ENCODE data around the gene ELMO1. TPM values are rescaled to one million over a fixed set of nuclear protein-coding genes. Genes with fewer than 3 reads are reported as not detected.
A peak's percentile ranks its signal among the peaks of the same experiment; 100 is the strongest.

Gene ELMO1
- total RNA-seq, 1 donor from 2014 or later, result not detected

GRCh38 chr7:37286454-37286832 is 162.2 kb downstream of the ELMO1 start:
- Mint-ChIP-seq H3K36me3 (ENCODE audit: unreplicated experiment) (no peaks in the 10 kb centered on the region), H3K4me3 (ENCODE audit: unreplicated experiment) (no peak overlapping the region), H3K27me3 (ENCODE audit: unreplicated experiment) (no peaks in the 10 kb centered on the region), H3K27ac (ENCODE audit: unreplicated experiment) (no peak overlapping the region), H3K9me3 (ENCODE audit: unreplicated experiment) (no peaks in the 10 kb centered on the region), H3K4me1 (ENCODE audit: unreplicated experiment) (no peaks in the 10 kb centered on the region)
- DNase-seq (ENCODE audit: extremely low spot score, unreplicated experiment), result no peak
- no peak for TF ChIP-seq CTCF (IDR thresholded peaks at IDR 0.05)

- H3K27ac Mint-ChIP-seq (ENCODE audit: unreplicated experiment), result no peak overlapping the region
- no peak for TF ChIP-seq CTCF (IDR thresholded peaks at IDR 0.05)
- no peaks in the 10 kb centered on the region for H3K4me1 Mint-ChIP-seq (ENCODE audit: unreplicated experiment)
Observed at GRCh38 chr7:37285706-37286453, 162.8 kb downstream of the ELMO1 start.

GRCh38 chr7:37284805-37285231 is 163.8 kb downstream of the ELMO1 start:
- no peak overlapping the region for H3K4me3 Mint-ChIP-seq (ENCODE audit: unreplicated experiment)
- no peaks in the 10 kb centered on the region for H3K27me3 Mint-ChIP-seq (ENCODE audit: unreplicated experiment)
- no peaks in the 10 kb centered on the region for H3K9me3 Mint-ChIP-seq (ENCODE audit: unreplicated experiment)
- no peaks in the 10 kb centered on the region for H3K4me1 Mint-ChIP-seq (ENCODE audit: unreplicated experiment)
- DNase-seq (ENCODE audit: extremely low spot score, unreplicated experiment), result no peak
- H3K27ac Mint-ChIP-seq (ENCODE audit: unreplicated experiment), result no peak overlapping the region
- TF ChIP-seq CTCF (IDR thresholded peaks at IDR 0.05), result peak; percentile 55
- H3K36me3 Mint-ChIP-seq (ENCODE audit: unreplicated experiment), result no peaks in the 10 kb centered on the region

More at GRCh38 chr7:37285706-37286453, 162.8 kb downstream of the ELMO1 start:
- H3K36me3 Mint-ChIP-seq (ENCODE audit: unreplicated experiment), result no peaks in the 10 kb centered on the region
- H3K4me3 Mint-ChIP-seq (ENCODE audit: unreplicated experiment), result no peak overlapping the region
- H3K27me3 Mint-ChIP-seq (ENCODE audit: unreplicated experiment), result no peaks in the 10 kb centered on the region
- H3K9me3 Mint-ChIP-seq (ENCODE audit: unreplicated experiment), result no peaks in the 10 kb centered on the region
- DNase-seq (ENCODE audit: extremely low spot score, unreplicated experiment), result no peak

GRCh38 chr7:37284285-37284684 is 164.4 kb downstream of the ELMO1 start:
- TF ChIP-seq CTCF (IDR thresholded peaks at IDR 0.05), result no peak
- Mint-ChIP-seq H3K27me3 (ENCODE audit: unreplicated experiment) (no peaks in the 10 kb centered on the region), H3K4me3 (ENCODE audit: unreplicated experiment) (no peak overlapping the region), H3K9me3 (ENCODE audit: unreplicated experiment) (peaks cover 2% of the 10 kb centered on the region), H3K4me1 (ENCODE audit: unreplicated experiment) (no peaks in the 10 kb centered on the region), H3K36me3 (ENCODE audit: unreplicated experiment) (no peaks in the 10 kb centered on the region), H3K27ac (ENCODE audit: unreplicated experiment) (no peak overlapping the region)
- DNase-seq (ENCODE audit: extremely low spot score, unreplicated experiment), result no peak

- DNase-seq (ENCODE audit: extremely low spot score, unreplicated experiment), result no peak
Observed at GRCh38 chr7:37283716-37284115, 164.9 kb downstream of the ELMO1 start.

More at GRCh38 chr7:37283716-37284115, 164.9 kb downstream of the ELMO1 start:
- Mint-ChIP-seq H3K4me1 (ENCODE audit: unreplicated experiment) (no peaks in the 10 kb centered on the region), H3K9me3 (ENCODE audit: unreplicated experiment) (peaks cover 3% of the 10 kb centered on the region), H3K27me3 (ENCODE audit: unreplicated experiment) (no peaks in the 10 kb centered on the region), H3K4me3 (ENCODE audit: unreplicated experiment) (no peak overlapping the region), H3K27ac (ENCODE audit: unreplicated experiment) (no peak overlapping the region), H3K36me3 (ENCODE audit: unreplicated experiment) (no peaks in the 10 kb centered on the region)
- no peak for TF ChIP-seq CTCF (IDR thresholded peaks at IDR 0.05)
